ENCODE measurements around the gene NUMB. TPM values are rescaled to one million over a fixed set of nuclear protein-coding genes. Genes with fewer than 3 reads are reported as not detected.
A peak's percentile ranks its signal among the peaks of the same experiment; 100 is the strongest.

The NUMB gene
- total and polyA plus RNA-seq, 2 of the 4 experiments (the other 2 are of a cell fraction): 45.9 to 114 TPM

- Histone ChIP-seq H4K91ac (ENCODE audit: insufficient read depth, low read depth, low read length) (0 out of 2 replicates have a peak overlapping the region, but pooled peaks have one; percentile 10), H2AK5ac (ENCODE audit: low read depth, low read length) (no peak overlapping the region; the same call in 1 of the 2 replicates), H3K9me3 (ENCODE audit: control insufficient read depth, insufficient read depth, low read length) (peaks cover 2% of the 10 kb centered on the region), H2AK9ac (replicated peaks; ENCODE audit: low read depth, low read length, poor library complexity) (peak overlapping the region; percentile 82), H3K56ac (ENCODE audit: extremely low read depth, insufficient read depth, low read length) (no peak overlapping the region), H3K4me2 (ENCODE audit: low read depth, low read length) (no peak overlapping the region), H4K8ac (ENCODE audit: low read depth in 2 of 2, low read length in 2 of 2) (no peak overlapping the region), H3K4me3 (ENCODE audit: insufficient read depth, low read depth, low read length) (no peak overlapping the region), H3K18ac (ENCODE audit: low read depth, low read length) (no peak overlapping the region), H2BK20ac (ENCODE audit: low read depth, low read length) (no peak overlapping the region), H3K9me1 (ENCODE audit: insufficient read depth, low read length) (peaks cover 6% of the 10 kb centered on the region; the same call in 1 of the 2 replicates), H3K36me3 (ENCODE audit: control insufficient read depth, insufficient read depth, low read length) (no peaks in the 10 kb centered on the region), H3K23ac (ENCODE audit: low read depth, low read length) (no peak overlapping the region), H2BK120ac (ENCODE audit: low read depth, low read length) (no peak overlapping the region), H2BK5ac (ENCODE audit: low read depth, low read length, poor library complexity, severe bottlenecking) (no peak overlapping the region), H3K79me1 (ENCODE audit: low read depth in 1 of 2, low read length in 2 of 2) (peaks cover 0 to 8% of the 10 kb centered on the region in 2 experiments; a peak in 2 of 4 replicates), H3K9ac (ENCODE audit: low read depth, low read length) (no peak overlapping the region), H3K4me1 (ENCODE audit: control insufficient read depth, insufficient read depth, low read length) (peaks cover 5% of the 10 kb centered on the region; the same call in 1 of the 2 replicates), H4K20me1 (ENCODE audit: insufficient read depth, low read length) (no peaks in the 10 kb centered on the region; the same call in 1 of the 2 replicates), H3K14ac (replicated peaks; ENCODE audit: low read depth, low read length) (no peak overlapping the region), H3K27ac (ENCODE audit: insufficient read depth, low read length) (no peak overlapping the region), H3K27me3 (ENCODE audit: control insufficient read depth, insufficient read depth, low read length) (peaks cover 16% of the 10 kb centered on the region), H2AFZ (replicated peaks; ENCODE audit: low read length, poor library complexity) (no peak overlapping the region), H2BK15ac (ENCODE audit: low read depth, low read length) (no peak overlapping the region), H4K5ac (ENCODE audit: low read depth, low read length) (no peak overlapping the region), H3K4ac (ENCODE audit: low read depth, low read length) (no peak overlapping the region)
- intact Hi-C loops (cut with micrococcal nuclease) (no loop called here), in situ Hi-C loops (cut with MboI; ENCODE audit: low sequenced_read_pairs) (no loop called here), dilution Hi-C loops (cut with HindIII; ENCODE audit: low sequenced_read_pairs, unreplicated experiment) (no loop called here)
- BruUV-seq (replicated peaks): no TSS peak
- no peak for TF ChIP-seq CEBPB (IDR thresholded peaks at IDR 0.05; ENCODE audit: low read depth, low read length)
- TF ChIP-seq SMC3 (IDR thresholded peaks at IDR 0.05; ENCODE audit: low read depth, low read length): no peak
- TF ChIP-seq, protein P1, sequence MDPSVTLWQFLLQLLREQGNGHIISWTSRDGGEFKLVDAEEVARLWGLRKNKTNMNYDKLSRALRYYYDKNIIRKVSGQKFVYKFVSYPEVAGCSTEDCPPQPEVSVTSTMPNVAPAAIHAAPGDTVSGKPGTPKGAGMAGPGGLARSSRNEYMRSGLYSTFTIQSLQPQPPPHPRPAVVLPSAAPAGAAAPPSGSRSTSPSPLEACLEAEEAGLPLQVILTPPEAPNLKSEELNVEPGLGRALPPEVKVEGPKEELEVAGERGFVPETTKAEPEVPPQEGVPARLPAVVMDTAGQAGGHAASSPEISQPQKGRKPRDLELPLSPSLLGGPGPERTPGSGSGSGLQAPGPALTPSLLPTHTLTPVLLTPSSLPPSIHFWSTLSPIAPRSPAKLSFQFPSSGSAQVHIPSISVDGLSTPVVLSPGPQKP (IDR thresholded peaks at IDR 0.05; ENCODE audit: borderline replicate concordance, low read depth, low read length): no peak
- no peak for TF ChIP-seq USF2 (IDR thresholded peaks at IDR 0.05; ENCODE audit: low read depth, low read length)
- TF ChIP-seq POLR2A (IDR thresholded peaks at IDR 0.05; ENCODE audit: low read depth, low read length): no peak
- no peak for TF ChIP-seq MXI1 (IDR thresholded peaks at IDR 0.05; ENCODE audit: borderline replicate concordance, low read depth, low read length)
- TF ChIP-seq MAZ (IDR thresholded peaks at IDR 0.05; ENCODE audit: borderline replicate concordance, low read depth, low read length): no peak
- TF ChIP-seq, protein P2, sequence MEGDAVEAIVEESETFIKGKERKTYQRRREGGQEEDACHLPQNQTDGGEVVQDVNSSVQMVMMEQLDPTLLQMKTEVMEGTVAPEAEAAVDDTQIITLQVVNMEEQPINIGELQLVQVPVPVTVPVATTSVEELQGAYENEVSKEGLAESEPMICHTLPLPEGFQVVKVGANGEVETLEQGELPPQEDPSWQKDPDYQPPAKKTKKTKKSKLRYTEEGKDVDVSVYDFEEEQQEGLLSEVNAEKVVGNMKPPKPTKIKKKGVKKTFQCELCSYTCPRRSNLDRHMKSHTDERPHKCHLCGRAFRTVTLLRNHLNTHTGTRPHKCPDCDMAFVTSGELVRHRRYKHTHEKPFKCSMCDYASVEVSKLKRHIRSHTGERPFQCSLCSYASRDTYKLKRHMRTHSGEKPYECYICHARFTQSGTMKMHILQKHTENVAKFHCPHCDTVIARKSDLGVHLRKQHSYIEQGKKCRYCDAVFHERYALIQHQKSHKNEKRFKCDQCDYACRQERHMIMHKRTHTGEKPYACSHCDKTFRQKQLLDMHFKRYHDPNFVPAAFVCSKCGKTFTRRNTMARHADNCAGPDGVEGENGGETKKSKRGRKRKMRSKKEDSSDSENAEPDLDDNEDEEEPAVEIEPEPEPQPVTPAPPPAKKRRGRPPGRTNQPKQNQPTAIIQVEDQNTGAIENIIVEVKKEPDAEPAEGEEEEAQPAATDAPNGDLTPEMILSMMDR (conservative IDR thresholded peaks at IDR 0.05; ENCODE audit: low read depth, low read length): no peak
- WGBS, 2 experiments (ENCODE audit: extremely low coverage in 2 of 2, insufficient read length in 1 of 2): 91% methylated on average over 12 of the region's 14 CpGs; no CpG with 5 or more reads in 1 of the 2 experiments
- no peak for DNase-seq
- no peak for ATAC-seq (ENCODE audit: low read depth)
- CTCF ChIA-PET: no interaction called here
- POLR2A ChIA-PET (ENCODE audit: unreplicated experiment): no interaction called here
These were observed 213.6 kb downstream of the NUMB start for GRCh38 chr14:73244541-73245290.

Data from IMR-90 (cell line).